ENCODE results near the gene VWA8. TPM values are rescaled to one million over a fixed set of nuclear protein-coding genes. Genes with fewer than 3 reads are reported as not detected.

Gene VWA8
- total and polyA plus RNA-seq, 2 of the 8 experiments (the other 6 are each of a cell fraction or from before 2014, with no cell fraction given) = 5.9 to 19.6 TPM

DNA sequence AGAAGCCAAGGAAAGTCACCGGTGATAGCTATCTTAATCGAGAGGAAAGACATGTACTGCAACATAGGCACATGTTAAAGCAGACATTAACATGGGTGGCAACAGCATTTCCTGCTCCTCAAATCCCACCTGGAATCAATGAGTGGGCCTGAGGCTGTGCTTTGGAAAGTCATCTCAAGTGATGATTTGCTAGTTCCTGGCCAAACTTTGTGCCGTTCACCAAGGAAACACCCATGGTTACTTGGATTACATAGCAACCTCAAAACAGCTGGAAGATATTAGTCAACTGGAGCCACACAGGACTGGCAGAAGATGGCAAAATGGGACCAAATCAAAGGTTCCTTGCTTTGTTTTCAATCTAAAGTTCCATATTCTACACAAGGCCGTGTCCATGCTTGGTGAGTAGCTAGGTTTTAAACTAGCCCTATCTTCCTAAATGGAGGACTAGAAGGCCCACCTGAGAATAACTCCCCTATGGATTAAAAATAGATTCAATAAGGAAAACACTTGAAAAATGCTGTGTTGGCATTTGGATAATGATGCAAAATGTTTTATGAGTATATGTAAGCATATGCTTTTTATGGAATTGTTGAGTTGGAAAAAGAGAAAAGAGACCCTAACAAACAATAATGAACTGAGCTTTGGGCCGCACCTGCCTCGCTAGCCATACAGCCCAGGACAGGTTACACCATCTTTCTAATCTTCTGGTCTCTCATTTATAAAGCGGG lies 359.0 kb downstream of the VWA8 start (continued):
- no peak for TF ChIP-seq FOSL1 (IDR thresholded peaks at IDR 0.05; ENCODE audit: insufficient read depth, low read depth, low read length)
- TF ChIP-seq, protein P1, sequence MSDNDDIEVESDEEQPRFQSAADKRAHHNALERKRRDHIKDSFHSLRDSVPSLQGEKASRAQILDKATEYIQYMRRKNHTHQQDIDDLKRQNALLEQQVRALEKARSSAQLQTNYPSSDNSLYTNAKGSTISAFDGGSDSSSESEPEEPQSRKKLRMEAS (IDR thresholded peaks at IDR 0.05) = no peak
- TF ChIP-seq, protein P2, sequence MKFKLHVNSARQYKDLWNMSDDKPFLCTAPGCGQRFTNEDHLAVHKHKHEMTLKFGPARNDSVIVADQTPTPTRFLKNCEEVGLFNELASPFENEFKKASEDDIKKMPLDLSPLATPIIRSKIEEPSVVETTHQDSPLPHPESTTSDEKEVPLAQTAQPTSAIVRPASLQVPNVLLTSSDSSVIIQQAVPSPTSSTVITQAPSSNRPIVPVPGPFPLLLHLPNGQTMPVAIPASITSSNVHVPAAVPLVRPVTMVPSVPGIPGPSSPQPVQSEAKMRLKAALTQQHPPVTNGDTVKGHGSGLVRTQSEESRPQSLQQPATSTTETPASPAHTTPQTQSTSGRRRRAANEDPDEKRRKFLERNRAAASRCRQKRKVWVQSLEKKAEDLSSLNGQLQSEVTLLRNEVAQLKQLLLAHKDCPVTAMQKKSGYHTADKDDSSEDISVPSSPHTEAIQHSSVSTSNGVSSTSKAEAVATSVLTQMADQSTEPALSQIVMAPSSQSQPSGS (IDR thresholded peaks at IDR 0.05; ENCODE audit: low read length) = no peak
- TF ChIP-seq GTF2F1 (IDR thresholded peaks at IDR 0.05; ENCODE audit: borderline replicate concordance, low read depth, low read length) = no peak
